Glutamatergic neuron (in vitro differentiated cells): ENCODE results near the gene LDLRAD4. TPM values are rescaled to one million over a fixed set of nuclear protein-coding genes. Genes with fewer than 3 reads are reported as not detected.

Experiments used
- DNase-seq: peaks from one replicate; pipeline ENCODE4 v3.0.0; 2022
- H3K27ac Mint-ChIP-seq: one replicate; pipeline ENCODE4 v1.8.0; 2020; ENCODE audit warnings: mild to moderate bottlenecking, mixed read lengths, inconsistent platforms; ENCODE audit not compliant: unreplicated experiment
- H3K27me3 Mint-ChIP-seq: one replicate; pipeline ENCODE4 v1.8.0; 2020; ENCODE audit warnings: mild to moderate bottlenecking, moderate library complexity, mixed read lengths, inconsistent platforms; ENCODE audit not compliant: unreplicated experiment
- H3K36me3 Mint-ChIP-seq: one replicate; pipeline ENCODE4 v1.8.0; 2020; ENCODE audit warnings: mild to moderate bottlenecking, mixed read lengths, inconsistent platforms; ENCODE audit not compliant: unreplicated experiment
- H3K4me1 Mint-ChIP-seq: one replicate; pipeline ENCODE4 v1.8.0; 2020; ENCODE audit warnings: mild to moderate bottlenecking, low read depth, mixed read lengths, inconsistent platforms; ENCODE audit not compliant: unreplicated experiment
- H3K4me3 Mint-ChIP-seq: one replicate; pipeline ENCODE4 v1.8.0; 2020; ENCODE audit warnings: mild to moderate bottlenecking, mixed read lengths, inconsistent platforms; ENCODE audit not compliant: unreplicated experiment
- H3K9me3 Mint-ChIP-seq: one replicate; pipeline ENCODE4 v1.8.0; 2020; ENCODE audit warnings: mild to moderate bottlenecking, moderate library complexity, mixed read lengths, inconsistent platforms; ENCODE audit not compliant: unreplicated experiment
- CTCF ChIP-seq: fragments of 200-600 bp; sonication (generic); IDR thresholded peaks from one replicate; pipeline ENCODE4 v1.5.0; 2021; ENCODE audit not compliant: partially characterized antibody, unreplicated experiment
- total RNA-seq: library from RNA; stranded (reverse); fragmentation: NEBNext Ultra II Directional; extraction: Animal tissue kit (Norgen Biotek cat#: 25700); gene quantifications from one replicate; pipeline ENCODE4 v1.2.1, GENCODE V29; 2021; ENCODE audit not compliant: unreplicated experiment

LDLRAD4 gene
- total RNA-seq, 1 donor from 2014 or later = 0.29 TPM

DNA sequence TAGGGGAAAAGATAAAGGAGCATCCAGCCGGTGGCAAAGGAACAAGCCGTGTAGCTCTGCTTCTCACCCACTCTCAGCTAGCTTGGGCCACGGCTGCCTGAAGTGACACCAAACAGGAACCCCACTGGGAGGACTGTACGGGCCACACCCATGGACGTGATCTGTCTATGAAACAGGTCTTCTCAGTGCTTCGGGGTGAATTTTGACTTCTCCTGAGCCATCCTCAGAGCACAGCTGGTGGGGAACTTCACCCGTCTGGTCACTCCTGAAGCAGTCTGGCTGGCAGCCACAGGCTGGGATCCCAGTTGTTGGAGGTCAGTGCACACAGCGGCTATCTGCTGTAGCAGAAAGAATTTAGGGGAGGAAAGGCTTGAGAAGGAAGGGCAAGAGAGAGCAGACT lies 284.0 kb downstream of the LDLRAD4 start:
- Mint-ChIP-seq H3K4me3 (no peak overlapping the region), H3K36me3 (peaks cover 14% of the 10 kb centered on the region), H3K27ac (no peak overlapping the region)

GRCh38 chr18:13503836-13504235 lies 285.3 kb downstream of the LDLRAD4 start:
- DNase-seq = no peak
- TF ChIP-seq CTCF = no peak
- H3K27me3 Mint-ChIP-seq = peaks cover 8% of the 10 kb centered on the region
- H3K4me1 Mint-ChIP-seq = peaks cover 13% of the 10 kb centered on the region
- no peak overlapping the region for H3K4me3 Mint-ChIP-seq
- H3K27ac Mint-ChIP-seq = no peak overlapping the region
- H3K9me3 Mint-ChIP-seq = peaks cover 8% of the 10 kb centered on the region
- peaks cover 17% of the 10 kb centered on the region for H3K36me3 Mint-ChIP-seq

More for the DNA sequence above, 284.0 kb downstream of the LDLRAD4 start:
- peaks cover 13% of the 10 kb centered on the region for H3K4me1 Mint-ChIP-seq
- no peak for TF ChIP-seq CTCF
- H3K9me3 Mint-ChIP-seq = peaks cover 11% of the 10 kb centered on the region
- DNase-seq = no peak
- peaks cover 11% of the 10 kb centered on the region for H3K27me3 Mint-ChIP-seq

DNA sequence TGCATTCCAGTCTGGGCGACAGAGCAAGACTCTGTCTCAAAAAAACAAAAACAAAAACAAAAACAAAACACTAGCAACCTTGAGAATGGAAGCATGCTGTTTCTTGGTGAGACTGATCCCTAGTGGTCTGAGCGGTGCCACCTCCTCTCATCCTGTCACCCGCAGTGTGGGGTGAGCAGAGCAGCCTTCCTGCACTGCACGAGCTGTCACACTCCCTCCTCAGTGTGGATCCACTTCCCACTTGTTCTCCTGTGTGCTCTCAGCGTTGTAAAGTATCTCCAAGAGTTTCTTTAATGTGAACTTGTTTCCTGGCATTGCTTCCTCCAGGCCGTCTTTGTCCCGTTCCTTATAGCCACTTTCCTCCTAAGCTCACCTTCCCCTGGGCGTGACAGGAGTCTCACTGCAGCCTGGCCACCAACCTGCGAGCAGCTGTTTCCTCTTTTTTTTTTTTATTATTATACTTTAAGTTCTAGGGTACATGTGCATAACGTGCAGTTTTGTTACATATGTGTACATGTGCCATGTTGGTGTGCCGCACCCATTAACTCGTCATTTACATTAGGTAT lies 287.3 kb downstream of the LDLRAD4 start:
- DNase-seq = no peak
- TF ChIP-seq CTCF = no peak
- Mint-ChIP-seq H3K4me1 (peaks cover 8% of the 10 kb centered on the region), H3K4me3 (no peak overlapping the region), H3K36me3 (peaks cover 5% of the 10 kb centered on the region), H3K27ac (no peak overlapping the region), H3K27me3 (peaks cover 4% of the 10 kb centered on the region), H3K9me3 (peaks cover 3% of the 10 kb centered on the region)

DNA sequence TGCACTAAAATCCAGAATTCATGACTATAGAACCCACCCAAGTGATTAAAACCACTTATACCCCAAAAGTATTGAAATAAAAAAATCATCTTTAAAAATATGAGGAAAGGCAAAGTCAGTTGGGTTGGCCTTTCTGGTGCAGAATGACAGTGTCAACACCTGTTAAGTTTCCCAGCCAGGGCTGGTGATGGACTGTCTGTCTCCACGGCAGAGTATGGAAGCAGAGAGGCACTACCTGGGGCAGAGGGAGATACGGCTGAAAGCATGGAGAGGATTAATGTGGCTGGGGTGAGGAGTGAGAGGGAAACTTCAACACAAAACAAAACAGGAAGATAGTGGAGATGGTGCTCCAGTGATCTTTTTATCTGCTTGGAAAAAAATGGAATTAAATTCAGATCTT lies 292.0 kb downstream of the LDLRAD4 start:
- peaks cover 5% of the 10 kb centered on the region for H3K36me3 Mint-ChIP-seq
- H3K9me3 Mint-ChIP-seq = peaks cover 4% of the 10 kb centered on the region
- peaks cover 4% of the 10 kb centered on the region for H3K27me3 Mint-ChIP-seq
- H3K4me1 Mint-ChIP-seq = no peaks in the 10 kb centered on the region
- no peak for TF ChIP-seq CTCF
- no peak overlapping the region for H3K27ac Mint-ChIP-seq
- DNase-seq = no peak
- no peak overlapping the region for H3K4me3 Mint-ChIP-seq

GRCh38 chr18:13511961-13512577 lies 293.5 kb downstream of the LDLRAD4 start:
- H3K27ac Mint-ChIP-seq = no peak overlapping the region
- H3K4me1 Mint-ChIP-seq = no peaks in the 10 kb centered on the region
- peaks cover 4% of the 10 kb centered on the region for H3K9me3 Mint-ChIP-seq
- no peak for DNase-seq
- peaks cover 5% of the 10 kb centered on the region for H3K36me3 Mint-ChIP-seq
- peaks cover 4% of the 10 kb centered on the region for H3K27me3 Mint-ChIP-seq
- no peak for TF ChIP-seq CTCF
- no peak overlapping the region for H3K4me3 Mint-ChIP-seq
